NT2/D1 (cell line): Measurements from ENCODE around the gene OR2T1.

Source experiments
- SUZ12 ChIP-seq: IDR thresholded peaks from 2 replicates; pipeline ENCODE4 v1.6.1; 2011; ENCODE audit not compliant: insufficient read length, insufficient read depth; ENCODE audit errors: extremely low read depth
- YY1 ChIP-seq: IDR thresholded peaks from 2 replicates; pipeline ENCODE4 v1.6.1; 2011; ENCODE audit not compliant: insufficient read length, insufficient read depth

DNA sequence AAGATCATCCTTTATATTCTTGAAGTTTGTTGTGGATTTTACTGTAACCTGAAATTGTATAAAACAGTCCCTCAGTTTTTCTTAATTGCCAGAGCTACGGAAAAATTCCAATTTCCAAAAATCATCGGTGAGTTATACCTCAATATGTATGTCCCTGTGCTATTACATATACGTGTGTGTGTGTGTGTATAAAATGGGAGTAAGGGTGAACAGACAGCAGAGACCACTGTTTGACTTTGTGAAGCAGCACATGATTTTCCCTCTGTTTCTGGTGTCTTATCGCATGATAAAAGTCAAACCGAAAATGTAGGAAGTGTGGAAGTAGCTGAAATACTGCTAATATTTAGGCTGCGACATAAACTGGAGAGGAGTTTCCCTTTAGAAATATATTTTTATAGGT is 1.2 kb downstream of the OR2T1 start:
- TF ChIP-seq YY1 = no peak
- no peak for TF ChIP-seq SUZ12
